ENCODE measurements around the gene LDB1.

DNA sequence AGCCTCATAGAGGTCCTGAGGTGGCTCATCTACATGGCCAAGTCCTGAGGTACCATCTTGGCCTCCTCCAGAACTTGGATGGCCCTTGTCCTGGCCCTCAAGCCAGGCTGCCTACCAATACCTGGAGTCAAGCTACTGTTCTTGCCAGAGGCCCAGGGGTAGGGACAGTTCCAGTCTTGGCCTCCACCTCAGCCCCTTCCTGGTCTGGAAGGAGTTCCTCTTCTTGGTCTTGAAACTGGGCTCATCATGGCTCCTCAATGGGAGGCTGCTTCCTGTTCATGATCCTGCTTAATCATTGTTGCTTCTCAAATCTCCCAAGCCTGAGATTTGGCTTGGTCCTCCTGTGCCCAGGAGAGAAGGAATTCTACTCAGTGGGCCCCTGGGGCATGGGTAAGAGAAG, 51.1 kb downstream of the LDB1 start:
- TF ChIP-seq, protein P1, sequence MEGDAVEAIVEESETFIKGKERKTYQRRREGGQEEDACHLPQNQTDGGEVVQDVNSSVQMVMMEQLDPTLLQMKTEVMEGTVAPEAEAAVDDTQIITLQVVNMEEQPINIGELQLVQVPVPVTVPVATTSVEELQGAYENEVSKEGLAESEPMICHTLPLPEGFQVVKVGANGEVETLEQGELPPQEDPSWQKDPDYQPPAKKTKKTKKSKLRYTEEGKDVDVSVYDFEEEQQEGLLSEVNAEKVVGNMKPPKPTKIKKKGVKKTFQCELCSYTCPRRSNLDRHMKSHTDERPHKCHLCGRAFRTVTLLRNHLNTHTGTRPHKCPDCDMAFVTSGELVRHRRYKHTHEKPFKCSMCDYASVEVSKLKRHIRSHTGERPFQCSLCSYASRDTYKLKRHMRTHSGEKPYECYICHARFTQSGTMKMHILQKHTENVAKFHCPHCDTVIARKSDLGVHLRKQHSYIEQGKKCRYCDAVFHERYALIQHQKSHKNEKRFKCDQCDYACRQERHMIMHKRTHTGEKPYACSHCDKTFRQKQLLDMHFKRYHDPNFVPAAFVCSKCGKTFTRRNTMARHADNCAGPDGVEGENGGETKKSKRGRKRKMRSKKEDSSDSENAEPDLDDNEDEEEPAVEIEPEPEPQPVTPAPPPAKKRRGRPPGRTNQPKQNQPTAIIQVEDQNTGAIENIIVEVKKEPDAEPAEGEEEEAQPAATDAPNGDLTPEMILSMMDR (IDR thresholded peaks at IDR 0.05; ENCODE audit: low read depth, low read length) = no peak
- no peak for TF ChIP-seq EZH2phosphoT487 (IDR thresholded peaks at IDR 0.05; ENCODE audit: low read depth)

Data from OCI-LY3 (cell line).